H1 (cell line): ENCODE measurements around the gene ERH. TPM values are rescaled to one million over a fixed set of nuclear protein-coding genes. Genes with fewer than 3 reads are reported as not detected.

ENCODE experiments used
- CTCF ChIA-PET: fragments of 300-600 bp; sonication (Branson Sonifier 250); formaldehyde crosslinking; loops from one replicate; lab custom pipeline; 2021; ENCODE audit not compliant: partially characterized antibody; lab: Charles Lee
- POLR2A ChIA-PET: fragments of 300-600 bp; sonication (Branson Sonifier 250); formaldehyde crosslinking; loops from one replicate; lab custom pipeline; 2021; ENCODE audit warnings: inconsistent platforms; ENCODE audit not compliant: partially characterized antibody; lab: Charles Lee
- DNase-seq, 2 experiments: peaks; one replicate each; pipeline versions ENCODE4 v3.0.0 to v3.0.0-alpha.2; 2010 to 2022; ENCODE audit warnings: low spot score in 2 of 2, low read depth in 1 of 2, mixed read lengths in 1 of 2
- FAIRE-seq: peaks from 2 replicates; lab custom pipeline; 2011; peaks lifted over from hg19 to GRCh38; lab: Jason Lieb, UNC
- H2AFZ ChIP-seq: 2 replicates; pipeline ENCODE4 v1.8.1; 2012; ENCODE audit warnings: low read length, inconsistent platforms
- H2AK5ac ChIP-seq: 2 replicates; pipeline ENCODE4 v1.6.1; 2013; ENCODE audit warnings: low read depth, low read length
- H2BK120ac ChIP-seq: replicated peaks from 2 replicates; pipeline ENCODE3; 2013; ENCODE audit warnings: low read depth, low read length, inconsistent platforms
- H2BK12ac ChIP-seq: 2 replicates; pipeline ENCODE4 v1.6.1; 2013; ENCODE audit warnings: low read depth, low read length
- H2BK15ac ChIP-seq: 2 replicates; pipeline ENCODE4 v1.6.1; 2013; ENCODE audit warnings: low read length
- H2BK20ac ChIP-seq: 2 replicates; pipeline ENCODE4 v1.6.1; 2013; ENCODE audit warnings: low read length
- H2BK5ac ChIP-seq: 2 replicates; pipeline ENCODE4 v1.6.1; 2013; ENCODE audit warnings: low read depth, low read length
- H3K14ac ChIP-seq: 2 replicates; pipeline ENCODE4 v1.6.1; 2013; ENCODE audit warnings: inconsistent platforms; ENCODE audit not compliant: insufficient read length
- H3K18ac ChIP-seq: 2 replicates; pipeline ENCODE4 v1.6.1; 2013; ENCODE audit warnings: low read length; ENCODE audit errors: extremely low read depth
- H3K23ac ChIP-seq: 2 replicates; pipeline ENCODE4 v1.6.1; 2013; ENCODE audit warnings: inconsistent platforms; ENCODE audit not compliant: insufficient read length
- H3K23me2 ChIP-seq: 2 replicates; pipeline ENCODE4 v1.6.1; 2013; ENCODE audit warnings: low read depth, low read length
- H3K27ac ChIP-seq: 2 replicates; pipeline ENCODE4 v1.6.1; 2011; ENCODE audit warnings: low read depth, low read length, inconsistent platforms
- H3K27me3 ChIP-seq, 4 experiments: replicated peaks in 1 of 4; 1 replicate in 1 of 4; 2 replicates in 3 of 4; pipeline versions ENCODE4 v1.6.1 to v1.8.1; 2011 to 2013; ENCODE audit warnings: low read length in 3 of 4, mild to moderate bottlenecking in 3 of 4, inconsistent platforms in 2 of 4, mixed read lengths in 2 of 4, moderate library complexity in 1 of 4; ENCODE audit not compliant: control insufficient read depth in 3 of 4, insufficient read depth in 3 of 4; ENCODE audit errors: extremely low read depth in 1 of 4
- H3K36me3 ChIP-seq, 4 experiments: 2 replicates each; pipeline versions ENCODE4 v1.6.1 to v1.8.1; 2011 to 2013; ENCODE audit warnings: mild to moderate bottlenecking in 4 of 4, low read length in 3 of 4, moderate library complexity in 2 of 4, control low read depth in 1 of 4, inconsistent platforms in 1 of 4; ENCODE audit not compliant: insufficient read depth in 4 of 4, control insufficient read depth in 2 of 4
- H3K4ac ChIP-seq: replicated peaks from 2 replicates; pipeline ENCODE3; 2013; ENCODE audit warnings: low read length, low read depth, mixed read lengths, inconsistent platforms; ENCODE audit not compliant: insufficient read length
- H3K4me1 ChIP-seq, 4 experiments: replicated peaks in 1 of 4; 1 replicate in 1 of 4; 2 replicates in 3 of 4; pipeline versions ENCODE4 v1.6.1 to v1.8.1; 2011 to 2013; ENCODE audit warnings: low read length in 3 of 4, inconsistent platforms in 2 of 4, mixed read lengths in 1 of 4; ENCODE audit not compliant: insufficient read depth in 4 of 4, control insufficient read depth in 3 of 4
- H3K4me2 ChIP-seq, 2 experiments: 2 replicates each; pipeline versions ENCODE4 v1.6.1 to v1.8.1; 2011 to 2013; ENCODE audit warnings: low read depth in 2 of 2, low read length in 2 of 2, control low read depth in 1 of 2, inconsistent platforms in 1 of 2, mild to moderate bottlenecking in 1 of 2; ENCODE audit not compliant: insufficient read depth in 1 of 2
- H3K4me3 ChIP-seq, 4 experiments: fragments of 200-600, 300-600 bp in 1 of 4; sonication (generic), shearing (Covaris generic), sonication (Bioruptor Twin) in 1 of 4; 2 replicates each; pipeline versions ENCODE4 v1.5.1 to v1.8.1; 2011 to 2016; ENCODE audit warnings: low read length in 4 of 4, low read depth in 3 of 4, control low read depth in 2 of 4, inconsistent platforms in 2 of 4, mild to moderate bottlenecking in 2 of 4, mixed read lengths in 1 of 4, moderate library complexity in 1 of 4; ENCODE audit not compliant: insufficient read depth in 2 of 4; ENCODE audit errors: extremely low read depth in 1 of 4
- H3K56ac ChIP-seq: replicated peaks from 2 replicates; pipeline ENCODE3; 2013; ENCODE audit warnings: low read depth, mild to moderate bottlenecking, mixed read lengths, low read length, inconsistent platforms; ENCODE audit not compliant: insufficient read length
- H3K79me1 ChIP-seq: 2 replicates; pipeline ENCODE4 v1.6.1; 2013; ENCODE audit warnings: low read depth, low read length, control low read depth
- H3K79me2 ChIP-seq, 2 experiments: 2 replicates each; pipeline versions ENCODE4 v1.6.1 to v1.8.1; 2012 to 2013; ENCODE audit warnings: low read length in 2 of 2, mild to moderate bottlenecking in 2 of 2, inconsistent platforms in 1 of 2; ENCODE audit not compliant: insufficient read depth in 2 of 2, control insufficient read depth in 1 of 2
- H3K9ac ChIP-seq, 4 experiments: replicated peaks in 1 of 4; 1 replicate in 1 of 4; 2 replicates in 3 of 4; pipeline versions ENCODE4 v1.6.1 to v1.8.1; 2011 to 2013; ENCODE audit warnings: low read depth in 3 of 4, low read length in 3 of 4, control low read depth in 2 of 4, mild to moderate bottlenecking in 2 of 4, moderate library complexity in 2 of 4, inconsistent platforms in 1 of 4; ENCODE audit errors: extremely low read depth in 1 of 4
- H3K9me3 ChIP-seq, 2 experiments: 2 replicates each; pipeline versions ENCODE4 v1.6.1 to v1.8.1; 2012 to 2013; ENCODE audit warnings: mild to moderate bottlenecking in 2 of 2, moderate library complexity in 2 of 2, control low read depth in 1 of 2, inconsistent platforms in 1 of 2, low read depth in 1 of 2, low read length in 1 of 2, mixed read lengths in 1 of 2; ENCODE audit not compliant: insufficient read depth in 2 of 2
- H4K20me1 ChIP-seq, 2 experiments: replicated peaks in 1 of 2; 2 replicates each; pipeline versions ENCODE3 to v1.8.1; 2011 to 2013; ENCODE audit warnings: inconsistent platforms in 2 of 2, low read length in 2 of 2, mild to moderate bottlenecking in 1 of 2; ENCODE audit not compliant: insufficient read depth in 2 of 2, control insufficient read depth in 1 of 2
- H4K5ac ChIP-seq: 2 replicates; pipeline ENCODE4 v1.6.1; 2013; ENCODE audit warnings: low read length, low read depth, mixed read lengths, inconsistent platforms; ENCODE audit not compliant: insufficient read length
- H4K8ac ChIP-seq: 2 replicates; pipeline ENCODE4 v1.8.0; 2013; ENCODE audit warnings: mild to moderate bottlenecking, moderate library complexity, low read length, inconsistent platforms; ENCODE audit not compliant: insufficient read depth; ENCODE audit errors: extremely low read depth
- H4K91ac ChIP-seq: replicated peaks from 2 replicates; pipeline ENCODE3; 2013; ENCODE audit warnings: low read length, mixed read lengths, inconsistent platforms; ENCODE audit not compliant: insufficient read length
- ATF3 ChIP-seq: IDR thresholded peaks from 2 replicates; pipeline ENCODE4 v1.6.1; 2011; ENCODE audit warnings: low read depth, mild to moderate bottlenecking, low read length; ENCODE audit not compliant: insufficient read depth
- EP300 ChIP-seq, 2 experiments: IDR thresholded peaks; 1 replicate in 1 of 2; 2 replicates in 1 of 2; pipeline ENCODE4 v1.6.1; 2011 to 2012; ENCODE audit warnings: low read depth in 2 of 2, low read length in 2 of 2, mild to moderate bottlenecking in 2 of 2, borderline replicate concordance in 1 of 2, inconsistent platforms in 1 of 2, moderate library complexity in 1 of 2
- RNF2 ChIP-seq: fragments of 200-900, 300-1000 bp; sonication (generic); IDR thresholded peaks from 2 replicates; pipeline ENCODE4 v1.7.1; 2016; ENCODE audit warnings: borderline replicate concordance, low read depth, mild to moderate bottlenecking, antibody characterized with exemption, low read length; ENCODE audit not compliant: poor library complexity, severe bottlenecking; ENCODE audit errors: missing control alignments
- WGBS, 2 experiments: shearing (Covaris generic) in 1 of 2; methylation state at CpG; one replicate each; pipeline versions ENCODE4 v1.1.6 to v1.1.7; 2013 to 2015; ENCODE audit warnings: low lambda C conversion rate in 2 of 2, mixed read lengths in 2 of 2, inconsistent platforms in 1 of 2, low coverage in 1 of 2, missing lambda C conversion rate in 1 of 2; ENCODE audit not compliant: insufficient replicate concordance in 2 of 2, insufficient coverage in 1 of 2, insufficient read length in 1 of 2; ENCODE audit errors: extremely low coverage in 1 of 2, missing lambda C conversion rate in 1 of 2; 5-methylcytosine and 5-hydroxymethylcytosine counted together
- polyA plus RNA-seq, 7 experiments: library from polyadenylated mRNA; depleted of rRNA in 3 of 7; stranded (reverse) in 5 of 7; unstranded in 2 of 7; fragments of >200 nt in 5 of 7; fragments of 200-250 nt in 2 of 7; gene quantifications; 1 replicate in 5 of 7; 2 replicates in 1 of 7; 4 replicates in 1 of 7; pipeline versions ENCODE4 v1.2.1 to v1.2.3, GENCODE V29; 2011 to 2013; ENCODE audit warnings: missing spikeins in 2 of 7, mixed read lengths in 2 of 7
- total RNA-seq: library from RNA; stranded (reverse); fragmentation: NEBNext Ultra II Directional; extraction: Animal tissue kit (Norgen Biotek cat#: 25700); gene quantifications from 2 replicates; pipeline ENCODE4 v1.2.1, GENCODE V29; 2021

The ERH gene
- total and polyA plus RNA-seq, 2 of the 8 experiments (the other 6 are each of a cell fraction or from before 2014, with no cell fraction given): 329 to 454 TPM

GRCh38 chr14:69395929-69396328, 2.2 kb downstream of the ERH start:
- no peak overlapping the region for H3K4me2 ChIP-seq
- ChIA-PET POLR2A (interaction anchor here (1.2 to 8.5 kb wide), 3 partner anchors 12 to 245 kb away, joined by 4 to 131 read pairs (median 4); no protein-coding TSS in a partner anchor), CTCF (interaction anchor here (1.2 kb wide), 1 partner anchor 106 kb away, joined by 4 read pairs; no protein-coding TSS in a partner anchor)
- peaks cover 10% of the 10 kb centered on the region for H3K79me1 ChIP-seq
- TF ChIP-seq ATF3: no peak
- TF ChIP-seq EP300 (IDR thresholded peaks at IDR 0.05; ENCODE audit: borderline replicate concordance in 1 of 2, low read depth in 2 of 2, low read length in 2 of 2): no peak
- no peak for TF ChIP-seq RNF2
- no peak overlapping the region for H2AFZ ChIP-seq
- no peak overlapping the region for H3K23ac ChIP-seq
- H2BK20ac ChIP-seq: no peak overlapping the region
- H2BK120ac ChIP-seq: no peak overlapping the region
- no peaks in the 10 kb centered on the region for H3K27me3 ChIP-seq
- no peak overlapping the region for H4K91ac ChIP-seq
- H3K36me3 ChIP-seq: peaks cover 14 to 47% (median 37%) of the 10 kb centered on the region in 4 experiments
- 90% methylated on average over 4 of the region's 4 CpGs; no CpG with 5 or more reads in 1 of the 2 experiments for WGBS, 2 experiments
- no peak overlapping the region for H3K4me3 ChIP-seq
- H3K18ac ChIP-seq: no peak overlapping the region
- FAIRE-seq: no peak
- H3K79me2 ChIP-seq: peaks cover 33 to 91% of the 10 kb centered on the region in 2 experiments
- no peak overlapping the region for H2BK12ac ChIP-seq
- H4K8ac ChIP-seq: no peak overlapping the region
- no peak overlapping the region for H2AK5ac ChIP-seq
- no peak overlapping the region for H2BK15ac ChIP-seq
- H4K20me1 ChIP-seq: peaks cover 9 to 14% of the 10 kb centered on the region in 2 experiments
- H3K23me2 ChIP-seq: peaks cover 5% of the 10 kb centered on the region
- H3K4me1 ChIP-seq: peaks cover 0 to 4% (median 1%) of the 10 kb centered on the region in 4 experiments; a peak in 2 of 7 replicates
- no peak for DNase-seq
- no peak overlapping the region for H4K5ac ChIP-seq
- no peak overlapping the region for H3K14ac ChIP-seq
- H2BK5ac ChIP-seq: no peak overlapping the region
- no peak overlapping the region for H3K56ac ChIP-seq
- H3K4ac ChIP-seq: no peak overlapping the region
- no peak overlapping the region for H3K27ac ChIP-seq
- no peak overlapping the region for H3K9ac ChIP-seq
- no peaks in the 10 kb centered on the region for H3K9me3 ChIP-seq
